GM12801 (cell line): ENCODE measurements around the gene MGA.

Source experiments
- CTCF ChIP-seq: IDR thresholded peaks from one replicate; pipeline ENCODE4 v1.5.1; 2011; ENCODE audit warnings: control low read depth; ENCODE audit not compliant: insufficient read length; ENCODE audit errors: extremely low read depth

MGA gene

GRCh38 chr15:41778521-41778920, 118.3 kb downstream of the MGA start:
- TF ChIP-seq CTCF, result no peak

- TF ChIP-seq CTCF, result no peak
Measured at GRCh38 chr15:41779662-41780157, 119.5 kb downstream of the MGA start.

GRCh38 chr15:41780266-41780665, 120.1 kb downstream of the MGA start:
- TF ChIP-seq CTCF, result no peak

GRCh38 chr15:41780727-41781126, 120.5 kb downstream of the MGA start:
- TF ChIP-seq CTCF, result no peak

- TF ChIP-seq CTCF, result no peak
Measured at GRCh38 chr15:41782371-41783282, 122.4 kb downstream of the MGA start.

GRCh38 chr15:41783296-41783695, 123.1 kb downstream of the MGA start:
- TF ChIP-seq CTCF, result no peak

- no peak for TF ChIP-seq CTCF
Measured at GRCh38 chr15:41788262-41788661, 128.1 kb downstream of the MGA start.
